T-helper 1 cell treated with Interleukin-12 subunit alpha and Interleukin-12 subunit beta and Interleukin-4 antibody, amounts not matched to agents 30 ng/mL and 1 ng/mL, for 36 hours (primary cell): ENCODE data around the gene RRAGC. TPM values are rescaled to one million over a fixed set of nuclear protein-coding genes. Genes with fewer than 3 reads are reported as not detected.
"Not testable (repeated sequence)": the region's sequence is repeated elsewhere in the genome, so short reads cannot be mapped to it uniquely, and the experiment has no call there.

Experiments
- intact Hi-C: fragments of 100-400 bp; cut with micrococcal nuclease; formaldehyde crosslinking; loops from one replicate; pipeline ENCODE4 v1.15.1; 2024
- total RNA-seq: library from RNA; stranded (reverse); gene quantifications from 2 replicates; pipeline ENCODE4 v1.2.3, GENCODE V29; 2022

RRAGC gene
- total RNA-seq, 1 donor from 2014 or later = 21.9 TPM

GRCh38 chr1:38818175-38818976, 41.2 kb downstream of the RRAGC start:
- intact Hi-C loops = loop anchor here (5.0 kb wide), 1 partner anchor 216 kb away; no protein-coding TSS in a partner anchor

- intact Hi-C loops = loop anchor here (5.0 kb wide), 1 partner anchor 215 kb away; no protein-coding TSS in a partner anchor
These were observed 42.1 kb downstream of the RRAGC start for GRCh38 chr1:38817267-38818174.

DNA sequence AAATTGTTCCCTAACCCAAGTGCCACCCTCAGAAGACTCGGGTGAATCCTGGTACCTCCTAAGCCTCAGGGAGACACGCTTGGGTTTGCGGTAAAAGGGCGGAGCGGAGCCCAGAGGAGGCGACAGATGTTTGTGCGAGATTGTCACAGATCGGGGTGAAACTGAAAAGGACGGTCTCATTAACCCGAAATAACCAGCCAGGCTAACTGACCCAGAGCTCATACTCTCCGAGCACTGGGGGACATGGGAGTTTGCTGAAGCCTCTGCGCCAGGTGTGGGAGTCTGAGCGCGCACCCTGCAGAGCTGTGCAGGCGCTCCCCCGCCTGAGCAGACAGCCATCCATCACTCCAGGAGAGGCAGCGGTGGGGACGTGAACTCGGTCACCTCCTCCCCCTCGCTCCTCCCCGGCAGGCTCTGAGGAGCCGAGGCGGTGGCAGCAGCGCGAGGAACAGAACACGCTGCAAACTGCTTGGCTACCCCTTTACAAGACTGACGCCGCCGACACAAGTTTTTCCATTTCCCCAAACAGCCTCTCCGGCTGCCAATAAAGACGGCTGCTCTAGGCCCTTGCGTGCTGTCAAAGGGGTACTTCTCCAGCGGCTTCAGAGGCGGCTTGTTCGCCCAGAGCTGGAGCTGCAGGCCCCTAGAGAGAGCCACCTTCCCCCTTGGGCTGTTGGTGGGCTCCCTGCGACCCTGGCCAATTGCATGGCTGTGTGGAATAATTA, 43.5 kb downstream of the RRAGC start:
- intact Hi-C loops = loop anchor here (5.0 kb wide), 1 partner anchor 214 kb away; no protein-coding TSS in a partner anchor

- intact Hi-C loops = loop anchor here (5.0 kb wide), 1 partner anchor 213 kb away; no protein-coding TSS in a partner anchor
These were observed 44.5 kb downstream of the RRAGC start for GRCh38 chr1:38814984-38815464.

- intact Hi-C loops = no loop called here
These were observed 45.1 kb downstream of the RRAGC start for GRCh38 chr1:38814444-38814983.

DNA sequence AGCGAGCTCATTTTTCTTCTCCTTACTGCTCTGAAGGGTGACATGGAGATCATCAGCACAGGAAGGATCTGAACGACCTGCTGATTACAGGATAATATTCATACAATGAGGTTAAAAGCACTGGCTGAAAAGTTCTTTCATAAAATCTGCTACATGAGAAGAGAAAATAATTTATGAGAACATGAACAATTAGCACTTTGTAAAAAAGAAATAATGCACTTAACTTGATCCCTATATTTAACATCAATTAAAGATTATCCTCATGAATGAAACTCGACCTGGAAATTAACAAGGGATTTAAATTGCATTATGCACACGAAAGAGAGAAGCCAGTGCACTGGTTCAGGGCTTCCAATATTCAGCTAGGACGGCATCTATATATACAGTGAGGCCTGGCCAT, 46.6 kb downstream of the RRAGC start:
- intact Hi-C loops = no loop called here

GRCh38 chr1:38811466-38811865, 48.1 kb downstream of the RRAGC start:
- intact Hi-C loops = not testable (repeated sequence)

- intact Hi-C loops = no loop called here
These were observed 53.5 kb downstream of the RRAGC start for GRCh38 chr1:38806090-38806489.

DNA sequence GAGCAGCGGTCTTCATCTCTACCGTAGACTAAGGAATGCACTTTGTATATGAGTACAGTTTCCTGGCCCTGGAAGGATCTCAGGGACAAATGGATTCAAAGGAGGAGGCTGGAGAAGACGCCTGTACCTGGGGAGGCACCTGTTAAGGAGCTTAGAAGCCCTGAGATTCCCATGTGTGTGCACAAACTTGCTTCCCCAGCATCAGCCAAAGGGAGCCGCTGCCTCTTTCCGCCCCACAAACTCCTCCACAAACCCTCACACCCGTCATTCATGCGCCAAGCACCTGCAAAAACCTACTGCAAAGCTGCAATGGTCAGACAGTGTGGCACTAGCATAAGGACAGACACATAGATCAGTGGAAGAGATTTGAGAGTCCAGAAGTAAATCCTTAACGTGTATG, 54.5 kb downstream of the RRAGC start:
- intact Hi-C loops = no loop called here

- intact Hi-C loops = no loop called here
These were observed 55.3 kb downstream of the RRAGC start for GRCh38 chr1:38804062-38804886.

- intact Hi-C loops = no loop called here
These were observed 55.9 kb downstream of the RRAGC start for GRCh38 chr1:38803647-38804046.

DNA sequence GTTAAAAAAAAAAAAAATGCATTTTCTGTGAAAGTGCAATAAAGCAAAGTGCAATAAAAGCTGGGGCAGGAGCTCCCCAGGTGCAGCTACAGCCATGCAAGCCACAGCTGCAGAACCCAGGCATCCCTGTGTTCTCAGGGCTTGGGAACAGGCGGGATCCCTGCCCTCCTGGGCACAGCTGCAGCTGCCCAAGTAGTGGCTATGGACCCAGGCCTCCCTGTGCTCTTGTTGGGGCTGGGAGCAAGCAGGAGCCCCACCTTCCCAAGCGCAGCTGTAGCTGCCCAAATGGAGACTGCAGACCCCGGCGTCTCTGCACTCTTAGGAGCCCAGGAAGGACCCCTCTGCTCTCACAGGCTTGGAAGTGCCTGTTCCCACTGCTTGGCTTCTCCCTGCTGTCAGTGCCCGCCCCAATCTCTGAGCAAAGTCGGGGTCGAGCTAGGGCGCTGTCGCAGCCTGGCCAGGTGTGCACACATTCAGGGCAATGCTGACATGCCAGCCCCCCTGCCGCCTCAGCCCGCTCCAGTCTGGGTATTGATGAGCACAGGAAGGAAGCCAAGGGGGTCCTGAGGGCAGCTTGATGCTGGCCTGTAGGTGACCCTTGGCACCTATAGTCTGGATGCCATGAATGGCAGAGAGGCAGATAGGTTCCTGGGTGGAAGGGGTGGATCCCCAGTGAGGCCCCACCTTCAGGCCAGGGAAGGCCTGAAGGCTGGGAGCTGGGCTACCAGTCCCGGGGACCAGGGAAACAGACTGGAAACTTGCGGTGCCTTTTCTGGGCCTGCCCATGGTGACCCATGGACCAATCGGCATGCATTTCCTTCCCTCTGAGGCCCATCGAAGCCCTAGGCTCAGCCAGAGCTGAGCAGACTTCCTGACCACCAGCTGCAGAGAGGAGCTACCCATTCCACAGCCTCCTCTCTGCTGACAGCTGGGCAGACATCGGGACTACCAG, 58.6 kb downstream of the RRAGC start:
- intact Hi-C loops = no loop called here

DNA sequence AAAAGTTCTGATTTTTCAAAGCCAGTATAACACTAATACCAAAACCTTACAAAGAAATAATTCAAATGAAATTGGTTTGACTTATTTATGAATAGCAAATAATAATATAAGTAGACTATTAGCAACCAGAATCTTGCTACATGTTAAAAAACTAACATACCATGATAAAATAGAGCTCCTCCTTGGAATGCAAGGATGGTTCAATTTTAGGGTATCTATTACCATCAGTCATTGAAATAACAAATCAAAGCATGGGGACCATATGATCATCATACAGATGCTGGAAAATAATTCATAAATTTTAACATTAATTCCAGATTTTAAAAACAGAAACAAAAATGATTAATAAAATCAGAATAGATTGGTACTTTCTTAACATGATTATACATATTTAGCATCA, 66.3 kb downstream of the RRAGC start:
- intact Hi-C loops = no loop called here

DNA sequence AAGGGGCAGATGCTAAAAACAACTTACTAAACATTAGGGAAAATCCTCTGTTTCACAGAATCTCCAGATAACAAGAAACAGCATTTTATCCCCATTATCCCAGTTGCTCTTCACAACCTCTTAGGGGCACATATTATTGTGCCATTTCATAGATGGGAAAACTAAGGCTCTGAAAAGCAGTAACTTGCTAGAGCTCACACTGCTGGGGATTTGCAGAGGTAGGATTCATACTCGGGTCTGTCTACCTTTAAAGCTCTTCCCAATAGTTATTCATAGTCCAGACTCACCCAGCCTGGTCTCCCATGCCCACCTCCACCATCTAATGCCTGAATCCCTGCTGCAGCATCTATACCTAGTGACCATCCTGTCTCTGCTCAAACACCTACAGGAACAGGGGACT, 67.7 kb downstream of the RRAGC start:
- intact Hi-C loops = no loop called here

GRCh38 chr1:38791164-38791515, 68.4 kb downstream of the RRAGC start:
- intact Hi-C loops = no loop called here

GRCh38 chr1:38790422-38791163, 69.0 kb downstream of the RRAGC start:
- intact Hi-C loops = no loop called here

DNA sequence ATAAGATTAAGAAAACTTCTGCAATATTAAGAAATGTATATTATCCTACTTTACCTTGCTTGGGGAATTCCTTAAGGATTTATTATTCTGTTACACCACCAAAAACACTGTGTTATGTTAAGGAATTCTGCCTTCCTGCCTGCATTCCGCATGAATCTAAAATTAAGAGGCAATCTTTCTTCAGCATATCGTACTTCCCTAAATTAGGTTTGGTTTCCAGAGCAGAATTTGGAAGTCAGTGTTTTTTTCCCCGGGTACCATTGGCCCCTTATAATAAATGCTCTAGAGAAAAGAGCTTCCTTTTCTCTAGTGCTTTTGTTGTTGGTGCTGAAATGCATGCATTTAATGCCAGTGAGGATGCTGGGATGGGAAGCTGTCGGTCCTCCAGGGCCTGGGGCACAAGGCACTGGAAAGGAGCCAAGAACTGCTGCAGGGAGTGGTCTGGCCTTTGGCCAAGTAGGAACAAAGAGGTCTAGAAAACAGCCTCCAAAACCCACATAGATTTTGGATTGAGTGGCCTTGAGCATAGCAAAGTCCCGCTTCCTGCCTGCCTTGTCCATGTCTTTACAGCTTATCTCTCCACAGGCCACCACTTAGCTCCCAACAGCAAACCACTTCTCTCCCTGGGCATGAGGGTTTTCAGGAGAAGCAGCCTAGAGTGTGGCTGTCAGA, 69.9 kb downstream of the RRAGC start:
- intact Hi-C loops = no loop called here
